Uterus (tissue), 2 donors: ENCODE results near the gene GRIK1.

Experiments used
- CTCF ChIP-seq, 4 experiments: fragments of 200-600 bp in 2 of 4; fragments of 450-650 bp in 2 of 4; sonication (generic) in 2 of 4; IDR thresholded peaks; one replicate each; pipeline ENCODE4 v1.5.1; 2016 to 2019; ENCODE audit warnings: antibody characterized with exemption in 4 of 4, mild to moderate bottlenecking in 2 of 4, moderate library complexity in 1 of 4
- POLR2A ChIP-seq, 2 donors: fragments of 450-650 bp; IDR thresholded peaks; one replicate each; pipeline ENCODE4 v1.6.1; 2016; ENCODE audit warnings: antibody characterized with exemption in 2 of 2, mild to moderate bottlenecking in 1 of 2, moderate library complexity in 1 of 2

GRCh38 chr21:29939924-29940275 lies at the start of gene GRIK1:
- no peak for TF ChIP-seq CTCF (IDR thresholded peaks at IDR 0.05)
- no peak for TF ChIP-seq POLR2A (IDR thresholded peaks at IDR 0.05)
